Esophagus squamous epithelium (tissue), 5 donors: ENCODE results near the gene CHST2. TPM values are rescaled to one million over a fixed set of nuclear protein-coding genes. Genes with fewer than 3 reads are reported as not detected.

Experiments used
- DNase-seq: peaks from one replicate; lab custom pipeline; 2025; lab: John Stamatoyannopoulos, UW
- H3K27ac ChIP-seq, 4 donors: fragments of 200-600 bp; sonication (generic); one replicate each; pipeline ENCODE4 v1.5.1; 2016 to 2019; ENCODE audit warnings: mild to moderate bottlenecking in 1 of 4
- H3K27me3 ChIP-seq, 4 donors: fragments of 200-600 bp; sonication (generic); 1 replicate in 3 of 4; 2 replicates in 1 of 4; pipeline versions ENCODE4 v1.5.1 to v1.6.0; 2017 to 2021; ENCODE audit warnings: antibody characterized with exemption in 1 of 4
- H3K36me3 ChIP-seq, 3 donors: fragments of 200-600 bp; sonication (generic); one replicate each; pipeline ENCODE4 v1.5.1; 2016 to 2019
- H3K4me1 ChIP-seq, 3 donors: fragments of 200-600 bp; sonication (generic); one replicate each; pipeline ENCODE4 v1.5.1; 2017 to 2019
- H3K4me3 ChIP-seq, 4 donors: fragments of 200-600 bp; sonication (generic); 1 replicate in 3 of 4; 2 replicates in 1 of 4; pipeline ENCODE4 v1.5.1; 2016 to 2019; ENCODE audit warnings: mild to moderate bottlenecking in 2 of 4, moderate library complexity in 1 of 4
- H3K9me3 ChIP-seq, 3 donors: fragments of 200-600 bp; sonication (generic); one replicate each; pipeline ENCODE4 v1.5.1; 2016 to 2019
- CTCF ChIP-seq, 6 experiments: fragments of 450-650 bp in 4 of 6; fragments of 200-600 bp in 2 of 6; sonication (generic) in 2 of 6; IDR thresholded peaks; one replicate each; pipeline ENCODE4 v1.5.1; 2016 to 2019; ENCODE audit warnings: antibody characterized with exemption in 6 of 6, mild to moderate bottlenecking in 4 of 6, moderate library complexity in 4 of 6
- POLR2A ChIP-seq, 4 donors: fragments of 450-650 bp; IDR thresholded peaks; one replicate each; pipeline ENCODE4 v1.6.1; 2017; ENCODE audit warnings: antibody characterized with exemption in 4 of 4, mild to moderate bottlenecking in 4 of 4, moderate library complexity in 3 of 4
- WGBS, 2 donors: methylation state at CpG; one replicate each; pipeline ENCODE4 v1.1.5; 2018; 5-methylcytosine and 5-hydroxymethylcytosine counted together
- intact Hi-C: fragments of 100-400 bp; cut with DNase I; formaldehyde crosslinking; loops from one replicate; pipeline ENCODE4 v1.15.0; 2022
- total RNA-seq, 4 donors: library from RNA; depleted of rRNA; stranded (reverse); fragments of >200 nt; gene quantifications; one replicate each; pipeline ENCODE4 v1.1.0, GENCODE V29; 2016
- donor health status: DM: yes; HTN: yes; CAD: no.

The CHST2 gene
- total RNA-seq, 4 donors from 2014 or later: 0.76 to 3.1 (median 1.6) TPM

- Histone ChIP-seq H3K27ac (no peak overlapping the region), H3K4me3 (no peak overlapping the region), H3K4me1 (no peaks in the 10 kb centered on the region), H3K27me3 (peaks cover 0 to 20% (median 0%) of the 10 kb centered on the region in 4 donors), H3K9me3 (no peaks in the 10 kb centered on the region), H3K36me3 (no peaks in the 10 kb centered on the region)
- no peak for DNase-seq
- no peak for TF ChIP-seq POLR2A (IDR thresholded peaks at IDR 0.05)
- no peak for TF ChIP-seq CTCF (IDR thresholded peaks at IDR 0.05)
- 33 to 63% methylated on average over 1 of the region's 1 CpG for WGBS, 2 donors
- intact Hi-C loops: no loop called here
Measured at GRCh38 chr3:143134471-143134870, 14.9 kb downstream of the CHST2 start.

DNA sequence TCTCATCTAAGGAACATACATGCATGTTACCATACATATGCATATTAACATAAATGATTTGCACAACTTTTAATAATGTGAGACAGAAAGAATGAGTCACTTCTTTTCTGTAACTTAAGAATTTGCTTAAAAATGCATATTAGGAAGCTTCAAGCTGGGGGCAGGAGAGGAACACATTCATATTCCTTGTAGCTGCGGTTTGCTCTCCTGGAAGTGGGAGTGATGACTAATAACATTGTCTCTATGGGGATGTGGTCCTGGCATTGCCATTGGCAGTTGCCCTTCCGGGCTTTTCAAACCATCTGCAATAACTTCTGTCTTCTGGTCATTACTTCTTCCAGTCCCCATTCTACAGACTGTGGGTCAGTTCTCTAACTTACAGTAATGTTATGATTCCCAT, 15.6 kb downstream of the CHST2 start:
- 23 to 24% methylated on average over 2 of the region's 2 CpGs for WGBS, 2 donors

GRCh38 chr3:143137435-143138036, 18.0 kb downstream of the CHST2 start:
- no peak for TF ChIP-seq CTCF (IDR thresholded peaks at IDR 0.05)
- no peak for TF ChIP-seq POLR2A (IDR thresholded peaks at IDR 0.05)

More for the DNA sequence above, 15.6 kb downstream of the CHST2 start:
- H3K27me3 ChIP-seq: peaks cover 0 to 20% (median 0%) of the 10 kb centered on the region in 4 donors
- intact Hi-C loops: no loop called here
- no peaks in the 10 kb centered on the region for H3K36me3 ChIP-seq
- no peaks in the 10 kb centered on the region for H3K9me3 ChIP-seq
- no peak overlapping the region for H3K27ac ChIP-seq
- peaks cover 0 to 5% (median 0%) of the 10 kb centered on the region in 3 donors for H3K4me1 ChIP-seq
- no peak overlapping the region for H3K4me3 ChIP-seq
- DNase-seq: no peak
- TF ChIP-seq POLR2A (IDR thresholded peaks at IDR 0.05) (no peak), CTCF (IDR thresholded peaks at IDR 0.05) (no peak)

DNA sequence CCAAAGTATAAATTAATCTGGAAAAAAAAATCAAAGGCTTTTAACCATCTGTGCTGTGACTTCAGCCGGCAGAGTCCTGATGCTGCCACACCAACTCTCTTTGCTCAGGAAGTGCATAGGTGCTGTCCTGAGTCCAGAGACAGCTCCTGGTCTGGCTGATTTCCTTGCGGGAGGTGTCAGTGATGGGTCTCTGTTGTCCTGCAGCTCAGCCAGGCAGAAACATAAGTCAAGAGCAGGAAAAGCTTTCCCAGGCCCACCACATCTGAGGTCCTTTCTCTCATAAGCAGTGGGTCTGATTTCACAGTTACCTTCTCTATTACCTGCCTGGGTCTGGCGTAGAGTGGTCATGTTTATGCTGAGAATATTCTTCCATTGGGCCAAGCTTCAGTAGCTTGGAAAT, 19.4 kb downstream of the CHST2 start:
- no peaks in the 10 kb centered on the region for H3K9me3 ChIP-seq
- peaks cover 0 to 5% (median 0%) of the 10 kb centered on the region in 3 donors for H3K4me1 ChIP-seq
- intact Hi-C loops: no loop called here
- whole genome bisulfite sequencing, 2 donors: 83 to 91% methylated on average over 3 of the region's 3 CpGs
- no peak overlapping the region for H3K4me3 ChIP-seq
- TF ChIP-seq CTCF (IDR thresholded peaks at IDR 0.05) (no peak), POLR2A (IDR thresholded peaks at IDR 0.05) (no peak)
- peaks cover 0 to 13% (median 0%) of the 10 kb centered on the region in 4 donors for H3K27me3 ChIP-seq
- no peak overlapping the region for H3K27ac ChIP-seq
- DNase-seq: no peak
- H3K36me3 ChIP-seq: no peaks in the 10 kb centered on the region

More at GRCh38 chr3:143137435-143138036, 18.0 kb downstream of the CHST2 start:
- Histone ChIP-seq H3K27me3 (peaks cover 0 to 20% (median 0%) of the 10 kb centered on the region in 4 donors), H3K4me1 (peaks cover 0 to 5% (median 0%) of the 10 kb centered on the region in 3 donors), H3K9me3 (no peaks in the 10 kb centered on the region), H3K36me3 (no peaks in the 10 kb centered on the region), H3K4me3 (no peak overlapping the region), H3K27ac (no peak overlapping the region)
- 65 to 92% methylated on average over 2 of the region's 2 CpGs for WGBS, 2 donors
- no peak for DNase-seq
- intact Hi-C loops: no loop called here

DNA sequence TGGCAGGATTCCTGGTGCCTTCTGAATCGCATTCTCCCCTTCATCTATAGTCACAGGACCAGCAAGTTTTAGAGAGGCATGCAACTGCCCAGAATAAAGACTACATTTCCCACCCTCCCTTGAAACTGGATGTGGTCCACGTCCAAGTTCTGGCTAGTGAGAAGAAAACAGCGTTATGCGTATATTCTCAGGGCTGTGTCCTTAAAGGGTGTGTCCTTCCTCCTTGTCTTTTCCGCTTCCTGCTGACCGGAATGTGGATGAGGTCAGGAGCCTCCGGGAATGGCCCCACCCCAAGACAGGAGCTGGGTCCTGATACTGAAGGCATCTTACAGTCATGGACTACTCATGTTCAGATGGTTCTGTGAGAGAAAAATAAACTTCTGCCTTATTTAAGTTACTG, 20.2 kb downstream of the CHST2 start:
- TF ChIP-seq CTCF (IDR thresholded peaks at IDR 0.05) (no peak), POLR2A (IDR thresholded peaks at IDR 0.05) (no peak)
- H3K36me3 ChIP-seq: no peaks in the 10 kb centered on the region
- H3K4me1 ChIP-seq: peaks cover 0 to 5% (median 0%) of the 10 kb centered on the region in 3 donors
- WGBS, 2 donors: 44 to 60% methylated on average over 5 to 7 of the region's 7 CpGs
- intact Hi-C loops: no loop called here
- DNase-seq: no peak
- H3K27me3 ChIP-seq: peaks cover 0 to 5% (median 0%) of the 10 kb centered on the region in 4 donors
- H3K9me3 ChIP-seq: no peaks in the 10 kb centered on the region
- no peak overlapping the region for H3K27ac ChIP-seq
- H3K4me3 ChIP-seq: no peak overlapping the region
